Measurements from ENCODE around the gene COL5A1.

DNA sequence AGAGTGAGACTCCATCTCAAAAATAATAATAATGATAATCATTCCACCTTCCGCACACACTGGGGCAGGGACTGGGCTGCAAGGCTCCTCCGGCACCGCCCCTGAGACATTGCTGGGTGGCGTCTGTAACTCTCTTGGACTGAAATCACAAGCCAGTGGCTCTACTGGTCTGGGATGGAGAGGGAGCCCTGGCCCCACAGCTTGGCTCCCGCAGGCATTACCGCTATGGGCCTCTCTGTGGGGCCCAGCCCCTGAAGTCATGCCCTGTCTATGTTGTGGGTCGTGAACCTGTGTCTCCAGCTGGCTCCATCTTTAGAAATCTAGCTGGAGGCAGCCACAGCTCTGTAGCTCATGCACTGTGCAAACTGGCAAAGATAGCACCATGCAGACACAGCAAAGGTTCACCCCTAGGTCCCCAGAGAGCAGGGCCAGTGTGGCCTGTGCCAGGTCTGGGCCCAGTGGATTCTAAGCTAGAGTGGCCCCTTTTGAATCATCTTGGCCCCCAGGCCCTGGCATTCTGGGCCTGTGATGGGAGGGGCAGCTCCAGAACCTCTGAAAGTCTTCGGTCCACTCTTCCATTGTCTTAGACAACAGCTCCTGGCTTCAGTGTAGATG, 36.1 kb upstream of the COL5A1 start:
- TF ChIP-seq CTCF (IDR thresholded peaks at IDR 0.05) = no peak
- TF ChIP-seq POLR2A (IDR thresholded peaks at IDR 0.05) = no peak
